ENCODE results near the gene DCC. TPM values are rescaled to one million over a fixed set of nuclear protein-coding genes. Genes with fewer than 3 reads are reported as not detected.

The DCC gene
- total RNA-seq, 1 donor from 2014 or later, result 1.0 TPM

- peaks cover 7% of the 10 kb centered on the region for H3K9me3 Mint-ChIP-seq
- DNase-seq (ENCODE audit: low spot score in 2 of 2, unreplicated experiment in 2 of 2), result no peak
Observed at GRCh38 chr18:53281406-53281805, 941.4 kb downstream of the DCC start.

GRCh38 chr18:53283708-53284107, 943.7 kb downstream of the DCC start:
- Mint-ChIP-seq H3K4me3 (no peak overlapping the region), H3K4me1 (no peaks in the 10 kb centered on the region), H3K9me3 (peaks cover 7% of the 10 kb centered on the region), H3K36me3 (no peaks in the 10 kb centered on the region), H3K27ac (no peak overlapping the region), H3K27me3 (ENCODE audit: low read depth) (peaks cover 3% of the 10 kb centered on the region)
- TF ChIP-seq, protein P1, sequence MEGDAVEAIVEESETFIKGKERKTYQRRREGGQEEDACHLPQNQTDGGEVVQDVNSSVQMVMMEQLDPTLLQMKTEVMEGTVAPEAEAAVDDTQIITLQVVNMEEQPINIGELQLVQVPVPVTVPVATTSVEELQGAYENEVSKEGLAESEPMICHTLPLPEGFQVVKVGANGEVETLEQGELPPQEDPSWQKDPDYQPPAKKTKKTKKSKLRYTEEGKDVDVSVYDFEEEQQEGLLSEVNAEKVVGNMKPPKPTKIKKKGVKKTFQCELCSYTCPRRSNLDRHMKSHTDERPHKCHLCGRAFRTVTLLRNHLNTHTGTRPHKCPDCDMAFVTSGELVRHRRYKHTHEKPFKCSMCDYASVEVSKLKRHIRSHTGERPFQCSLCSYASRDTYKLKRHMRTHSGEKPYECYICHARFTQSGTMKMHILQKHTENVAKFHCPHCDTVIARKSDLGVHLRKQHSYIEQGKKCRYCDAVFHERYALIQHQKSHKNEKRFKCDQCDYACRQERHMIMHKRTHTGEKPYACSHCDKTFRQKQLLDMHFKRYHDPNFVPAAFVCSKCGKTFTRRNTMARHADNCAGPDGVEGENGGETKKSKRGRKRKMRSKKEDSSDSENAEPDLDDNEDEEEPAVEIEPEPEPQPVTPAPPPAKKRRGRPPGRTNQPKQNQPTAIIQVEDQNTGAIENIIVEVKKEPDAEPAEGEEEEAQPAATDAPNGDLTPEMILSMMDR (IDR thresholded peaks at IDR 0.05; ENCODE audit: unreplicated experiment), result no peak
- no peak for DNase-seq (ENCODE audit: low spot score in 2 of 2, unreplicated experiment in 2 of 2)

More at GRCh38 chr18:53281406-53281805, 941.4 kb downstream of the DCC start:
- peaks cover 3% of the 10 kb centered on the region for H3K27me3 Mint-ChIP-seq (ENCODE audit: low read depth)
- no peaks in the 10 kb centered on the region for H3K36me3 Mint-ChIP-seq
- TF ChIP-seq, protein P1 (IDR thresholded peaks at IDR 0.05; ENCODE audit: unreplicated experiment), result no peak
- no peak overlapping the region for H3K27ac Mint-ChIP-seq
- H3K4me3 Mint-ChIP-seq, result no peak overlapping the region
- H3K4me1 Mint-ChIP-seq, result no peaks in the 10 kb centered on the region

GRCh38 chr18:53305461-53305860, 965.5 kb downstream of the DCC start:
- peaks cover 8% of the 10 kb centered on the region for H3K9me3 Mint-ChIP-seq
- peaks cover 5% of the 10 kb centered on the region for H3K27me3 Mint-ChIP-seq (ENCODE audit: low read depth)
- H3K4me3 Mint-ChIP-seq, result no peak overlapping the region
- H3K4me1 Mint-ChIP-seq, result no peaks in the 10 kb centered on the region
- no peak for DNase-seq (ENCODE audit: low spot score in 2 of 2, unreplicated experiment in 2 of 2)
- no peaks in the 10 kb centered on the region for H3K36me3 Mint-ChIP-seq
- no peak overlapping the region for H3K27ac Mint-ChIP-seq
- TF ChIP-seq, protein P1 (IDR thresholded peaks at IDR 0.05; ENCODE audit: unreplicated experiment), result no peak

DNA sequence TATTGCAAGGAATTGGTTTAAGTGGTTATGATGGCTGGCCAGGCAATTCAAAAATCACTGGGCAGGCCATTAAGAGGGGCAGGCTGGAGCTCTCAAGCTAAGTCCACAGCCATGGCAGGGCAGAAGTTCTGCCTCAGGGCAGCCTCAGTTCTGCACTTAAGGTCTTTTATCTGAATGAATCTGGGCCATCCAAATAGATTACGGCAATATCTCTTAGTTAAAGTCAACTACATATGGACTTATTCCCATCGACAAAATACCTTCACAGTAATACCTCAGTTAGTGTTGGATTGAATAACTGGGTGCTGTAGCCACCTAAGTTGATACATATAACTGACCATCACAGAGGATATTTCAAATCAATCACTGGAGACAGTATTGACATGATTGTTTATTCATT, 979.6 kb downstream of the DCC start:
- no peaks in the 10 kb centered on the region for H3K36me3 Mint-ChIP-seq
- H3K27ac Mint-ChIP-seq, result no peak overlapping the region
- TF ChIP-seq, protein P1 (IDR thresholded peaks at IDR 0.05; ENCODE audit: unreplicated experiment), result no peak
- H3K9me3 Mint-ChIP-seq, result peaks cover 14% of the 10 kb centered on the region
- H3K4me1 Mint-ChIP-seq, result no peaks in the 10 kb centered on the region
- peaks cover 1% of the 10 kb centered on the region for H3K27me3 Mint-ChIP-seq (ENCODE audit: low read depth)
- H3K4me3 Mint-ChIP-seq, result no peak overlapping the region
- no peak for DNase-seq (ENCODE audit: low spot score in 2 of 2, unreplicated experiment in 2 of 2)

DNA sequence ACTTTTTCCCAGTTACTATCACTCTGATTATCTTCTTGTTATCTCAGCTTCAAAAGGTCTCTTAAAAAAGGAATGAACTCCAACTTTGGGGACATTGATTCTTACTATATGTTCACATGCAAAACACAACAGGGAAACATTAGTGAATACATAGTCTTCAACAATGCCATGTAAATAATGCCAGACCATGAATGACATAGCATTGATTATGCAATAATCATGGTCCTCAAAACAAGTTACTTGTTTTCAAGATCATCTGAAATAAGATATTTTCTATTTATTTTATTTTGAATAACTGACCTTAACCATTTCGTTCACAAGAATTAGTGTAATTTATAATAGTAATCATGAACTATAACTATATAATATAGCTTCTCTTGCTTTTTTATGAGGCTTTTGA, 982.2 kb downstream of the DCC start:
- peaks cover 1% of the 10 kb centered on the region for H3K27me3 Mint-ChIP-seq (ENCODE audit: low read depth)
- no peak overlapping the region for H3K4me3 Mint-ChIP-seq
- TF ChIP-seq, protein P1 (IDR thresholded peaks at IDR 0.05; ENCODE audit: unreplicated experiment), result no peak
- H3K9me3 Mint-ChIP-seq, result peaks cover 14% of the 10 kb centered on the region
- no peaks in the 10 kb centered on the region for H3K4me1 Mint-ChIP-seq
- DNase-seq (ENCODE audit: low spot score in 2 of 2, unreplicated experiment in 2 of 2), result no peak
- no peak overlapping the region for H3K27ac Mint-ChIP-seq
- no peaks in the 10 kb centered on the region for H3K36me3 Mint-ChIP-seq

- no peaks in the 10 kb centered on the region for H3K9me3 Mint-ChIP-seq
Observed at GRCh38 chr18:53324353-53324752, 984.4 kb downstream of the DCC start.

More at GRCh38 chr18:53324353-53324752, 984.4 kb downstream of the DCC start:
- Mint-ChIP-seq H3K27me3 (ENCODE audit: low read depth) (no peaks in the 10 kb centered on the region), H3K4me1 (no peaks in the 10 kb centered on the region), H3K36me3 (no peaks in the 10 kb centered on the region), H3K27ac (no peak overlapping the region), H3K4me3 (no peak overlapping the region)
- no peak for DNase-seq (ENCODE audit: low spot score in 2 of 2, unreplicated experiment in 2 of 2)
- TF ChIP-seq, protein P1 (IDR thresholded peaks at IDR 0.05; ENCODE audit: unreplicated experiment), result no peak
